ENCODE measurements around the gene GALT.

Gene GALT

DNA sequence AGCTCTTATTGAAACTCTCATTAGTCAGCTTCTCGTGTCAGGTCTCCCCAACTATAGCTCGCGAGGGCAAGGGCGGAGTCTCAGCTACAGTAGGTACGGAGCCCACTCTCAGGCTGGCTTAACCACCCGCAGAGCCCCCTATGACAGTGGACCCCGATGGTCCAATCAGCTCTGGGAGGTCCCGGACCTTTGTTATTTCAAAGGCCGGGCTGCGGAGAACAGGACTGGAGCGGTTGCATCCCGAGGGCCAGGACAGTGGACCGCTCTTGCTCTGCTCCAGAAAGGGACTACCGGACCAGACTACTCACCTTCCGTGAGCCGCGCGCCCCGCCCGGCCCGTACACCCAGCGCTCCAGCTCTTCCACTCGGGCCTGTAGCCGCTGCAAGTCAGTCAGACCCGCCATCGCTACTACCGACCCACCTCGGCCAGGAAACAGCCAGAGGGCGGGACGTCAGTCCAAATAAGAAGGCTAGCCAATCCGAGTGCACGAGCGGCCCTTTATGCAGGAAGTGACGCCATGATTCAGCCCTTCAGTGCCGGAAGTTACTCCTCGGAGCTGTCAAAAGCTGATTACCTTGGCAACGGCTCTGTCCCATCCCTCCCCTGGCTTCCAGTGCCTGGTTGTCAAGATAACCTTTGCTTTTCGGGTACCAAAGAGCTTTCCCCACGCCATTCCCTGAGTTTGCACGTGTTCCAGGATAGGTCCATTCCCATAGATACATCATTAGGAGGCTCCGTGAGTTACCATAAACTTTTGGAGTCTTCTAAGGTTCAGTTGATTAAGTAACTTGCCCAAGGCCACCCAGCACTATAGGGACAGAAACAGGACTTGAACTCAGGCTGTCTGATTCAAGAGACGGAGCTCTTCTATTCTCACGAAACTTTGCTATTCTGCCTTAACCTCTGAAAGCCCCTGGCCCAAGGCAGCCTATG lies 26.1 kb upstream of the GALT start, which contains the start of gene DCTN3:
DCTN3 (minus strand) TSS at position 435 of the 934 bp plus-strand sequence; CDS start at position 404, 31 bp downstream.
- TF ChIP-seq CTCF (IDR thresholded peaks at IDR 0.05) = no peak

DNA sequence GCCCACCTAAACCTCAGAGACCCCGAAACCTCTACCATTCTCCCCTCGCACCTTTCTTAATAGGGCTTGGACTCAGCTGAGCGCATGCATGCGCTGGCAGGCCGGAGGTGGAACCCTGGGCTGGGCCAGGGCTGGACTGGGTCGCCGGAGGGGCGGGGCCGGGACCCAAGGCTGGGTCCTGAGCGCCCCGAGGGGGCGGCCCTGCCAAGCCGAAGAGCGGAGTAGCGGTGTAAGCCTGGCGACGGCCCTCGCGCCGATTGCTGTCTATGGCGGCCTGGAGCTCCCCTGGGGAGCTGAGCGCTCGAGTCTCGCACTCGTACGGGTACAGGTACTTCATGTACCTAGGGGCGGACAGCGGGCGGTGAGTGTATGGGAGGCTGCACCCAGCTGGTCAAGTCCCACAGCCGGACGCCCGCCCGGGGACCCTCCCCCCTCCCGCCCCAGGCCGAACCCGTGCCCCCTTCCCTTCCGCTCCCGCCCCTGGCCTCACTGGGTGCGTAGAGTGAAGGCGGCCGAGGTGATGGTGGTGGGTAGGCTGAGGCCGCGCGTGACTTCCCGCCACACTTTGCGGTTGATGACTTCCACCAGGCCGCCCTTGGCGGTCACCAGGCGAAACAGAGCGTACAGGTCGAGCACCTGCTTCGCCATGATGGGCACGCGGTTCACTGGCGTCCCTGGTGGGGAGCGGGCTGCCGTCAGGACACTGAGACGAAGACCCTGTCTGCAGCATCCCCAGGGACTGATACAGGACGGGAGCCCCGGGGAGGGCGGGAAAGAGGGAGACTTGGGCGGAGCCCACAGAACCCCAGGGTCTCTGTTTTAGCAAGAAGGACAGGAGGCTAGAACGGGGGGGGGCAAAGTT lies 22.9 kb upstream of the GALT start:
- no peak for TF ChIP-seq CTCF (IDR thresholded peaks at IDR 0.05)

- no peak for TF ChIP-seq CTCF (IDR thresholded peaks at IDR 0.05)
Observed at GRCh38 chr9:34624475-34625185, 21.8 kb upstream of the GALT start.

DNA sequence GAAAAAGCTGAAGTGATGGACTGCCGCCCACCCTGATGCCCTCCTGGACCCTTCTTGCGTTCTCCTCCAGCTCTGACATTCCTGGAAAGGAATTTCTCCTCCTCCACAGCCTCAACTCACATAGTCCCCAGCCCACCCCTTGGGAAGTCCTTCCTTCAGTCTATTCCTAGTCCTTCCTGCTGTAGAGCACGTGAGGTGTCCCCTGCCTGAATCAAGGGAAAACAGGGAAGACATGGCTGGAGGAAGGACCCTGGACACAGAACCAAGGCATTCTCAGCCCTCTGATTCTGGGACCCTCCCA lies 21.3 kb upstream of the GALT start:
- TF ChIP-seq CTCF (IDR thresholded peaks at IDR 0.05) = no peak

- no peak for TF ChIP-seq CTCF (IDR thresholded peaks at IDR 0.05)
Observed at GRCh38 chr9:34627716-34628655, 18.5 kb upstream of the GALT start.

DNA sequence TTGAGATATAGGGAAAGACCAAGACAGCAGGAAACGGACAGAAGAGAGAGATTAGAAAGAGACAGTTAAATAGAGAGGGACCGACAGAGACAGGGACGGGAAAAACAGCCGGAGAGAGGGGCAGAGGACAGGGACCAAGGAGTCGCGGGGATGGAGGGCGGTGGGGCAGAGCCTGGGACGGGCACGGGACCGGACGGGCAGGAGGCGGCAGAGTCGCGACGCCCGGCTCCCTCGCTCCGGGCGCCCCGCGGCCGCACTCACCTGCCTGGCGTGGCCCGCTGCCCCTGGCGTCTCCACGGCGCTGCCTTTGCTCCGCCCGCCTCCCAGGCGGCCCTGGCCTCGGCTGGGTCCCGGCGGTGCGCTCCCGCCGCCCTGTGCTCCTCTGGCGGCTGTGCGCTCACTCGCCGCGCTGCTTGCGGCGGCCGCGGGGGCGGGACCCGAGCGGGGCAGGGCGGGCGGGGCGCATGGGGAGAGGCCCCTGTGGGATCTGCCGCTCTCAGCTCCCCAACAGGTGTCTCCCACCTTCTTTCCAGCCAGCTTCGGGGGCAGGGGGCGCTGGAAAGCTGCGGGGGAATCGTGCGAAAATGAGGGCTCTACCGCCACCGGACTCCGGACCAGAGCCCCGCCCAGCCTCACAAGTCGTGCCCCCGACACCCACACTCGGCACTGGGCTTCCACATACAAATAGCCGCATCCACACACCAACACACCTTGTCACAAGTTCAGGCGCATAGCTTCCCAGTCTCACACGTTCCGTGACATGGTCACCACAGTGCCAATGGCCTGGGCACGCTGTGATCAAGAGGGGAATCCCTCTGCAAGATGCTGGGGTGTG lies 17.6 kb upstream of the GALT start, which contains the start of gene ARID3C:
ARID3C (minus strand) TSS at position 411 of the 835 bp plus-strand sequence. CDS start 1,052 bp downstream, outside the sequence.
- TF ChIP-seq CTCF (IDR thresholded peaks at IDR 0.05) = no peak

Measured in LNCAP (cell line).